KBM-7 (cell line): ENCODE results near the gene ELFN2.

ENCODE experiments used
- DNase-seq: peaks from one replicate; pipeline ENCODE4 v3.0.0-alpha.2; 2015
- in situ Hi-C: fragments of 300-500 bp; cut with MboI; formaldehyde crosslinking; loops from 2 replicates; pipeline ENCODE4 v1.14.3; 2020; ENCODE audit warnings: low sequenced_read_pairs, low pct_unique_long_range_greater_than_20kb, mixed read lengths

ELFN2 gene

GRCh38 chr22:37351232-37351631, 76.0 kb downstream of the ELFN2 start:
- in situ Hi-C loops = no loop called here
- DNase-seq = no peak

- in situ Hi-C loops = no loop called here
- DNase-seq = no peak
Observed at GRCh38 chr22:37349043-37349814, 78.0 kb downstream of the ELFN2 start.

- in situ Hi-C loops = no loop called here
- no peak for DNase-seq
Observed at GRCh38 chr22:37346505-37346895, 80.8 kb downstream of the ELFN2 start.

- in situ Hi-C loops = no loop called here
- DNase-seq = no peak
Observed at GRCh38 chr22:37345863-37346504, 81.3 kb downstream of the ELFN2 start.

- in situ Hi-C loops = no loop called here
- no peak for DNase-seq
Observed at GRCh38 chr22:37344735-37345449, 82.4 kb downstream of the ELFN2 start.

- in situ Hi-C loops = no loop called here
Observed at GRCh38 chr22:37343863-37344734, 83.2 kb downstream of the ELFN2 start.

GRCh38 chr22:37343348-37343747, 83.9 kb downstream of the ELFN2 start:
- no peak for DNase-seq
- in situ Hi-C loops = no loop called here

More at GRCh38 chr22:37343863-37344734, 83.2 kb downstream of the ELFN2 start:
- no peak for DNase-seq

GRCh38 chr22:37342065-37342464, 85.2 kb downstream of the ELFN2 start:
- no peak for DNase-seq
- in situ Hi-C loops = no loop called here

- DNase-seq = no peak
Observed at GRCh38 chr22:37340331-37341262, 86.7 kb downstream of the ELFN2 start.

GRCh38 chr22:37338539-37339246, 88.6 kb downstream of the ELFN2 start:
- no peak for DNase-seq
- in situ Hi-C loops = no loop called here

More at GRCh38 chr22:37340331-37341262, 86.7 kb downstream of the ELFN2 start:
- in situ Hi-C loops = no loop called here

- in situ Hi-C loops = no loop called here
- no peak for DNase-seq
Observed at GRCh38 chr22:37337204-37337943, 89.9 kb downstream of the ELFN2 start.

GRCh38 chr22:37336579-37336978, 90.7 kb downstream of the ELFN2 start:
- in situ Hi-C loops = no loop called here
- DNase-seq = no peak

GRCh38 chr22:37335806-37336199, 91.5 kb downstream of the ELFN2 start:
- in situ Hi-C loops = no loop called here
- no peak for DNase-seq

GRCh38 chr22:37334859-37335805, 92.1 kb downstream of the ELFN2 start:
- in situ Hi-C loops = no loop called here
- no peak for DNase-seq

GRCh38 chr22:37334461-37334858, 92.8 kb downstream of the ELFN2 start:
- no peak for DNase-seq
- in situ Hi-C loops = no loop called here
